Neural progenitor cell (in vitro differentiated cells): Measurements from ENCODE around the gene HIPK2.

ENCODE experiments used
- EZH2 ChIP-seq: fragments of 200-600 bp; sonication (generic); IDR thresholded peaks from 2 replicates; pipeline ENCODE4 v1.6.1; 2017; ENCODE audit warnings: antibody characterized with exemption, mild to moderate bottlenecking, moderate library complexity
- EZH2phosphoT487 ChIP-seq: fragments of 200-600 bp; sonication (generic); IDR thresholded peaks from 2 replicates; pipeline ENCODE4 v1.6.1; 2017; ENCODE audit warnings: antibody characterized with exemption
- TF ChIP-seq, protein P1 (sequence below): fragments of 200-600 bp; sonication (generic); IDR thresholded peaks from 2 replicates; pipeline ENCODE4 v1.5.1; 2017; ENCODE audit warnings: antibody characterized with exemption, mild to moderate bottlenecking

DNA sequence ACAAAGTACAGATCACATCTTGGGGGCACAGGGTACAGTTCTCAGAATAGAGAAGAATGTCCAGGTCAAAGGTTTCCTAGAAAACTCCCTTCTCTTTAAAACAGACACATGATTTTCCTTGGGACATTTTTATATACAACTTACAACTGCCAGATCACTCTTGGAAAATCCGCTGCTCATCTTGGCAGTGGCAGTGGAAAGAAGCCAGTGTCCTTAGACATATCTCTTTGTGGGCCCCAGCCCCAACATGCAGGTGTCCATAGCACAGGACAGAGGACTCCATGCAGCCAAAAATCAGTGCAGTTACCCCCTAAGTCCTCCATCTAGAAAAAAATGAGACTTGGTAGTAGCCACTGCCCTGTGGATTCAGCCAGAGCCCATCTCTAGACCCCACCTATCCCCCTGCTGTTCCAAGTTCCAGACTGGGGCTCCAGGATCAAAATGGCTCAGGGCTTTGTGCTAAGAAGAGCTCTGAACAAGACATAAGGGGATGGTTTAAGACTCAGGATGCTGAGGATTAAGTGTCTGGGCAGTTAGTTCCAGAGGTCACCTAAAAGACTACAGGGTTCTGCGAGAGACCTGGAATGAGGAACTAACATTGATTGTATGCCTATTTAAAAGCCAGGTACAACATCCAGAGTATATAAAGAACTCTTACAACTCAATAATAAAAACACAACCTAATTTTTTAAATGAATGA lies 34.4 kb downstream of the HIPK2 start:
- TF ChIP-seq, protein P1, sequence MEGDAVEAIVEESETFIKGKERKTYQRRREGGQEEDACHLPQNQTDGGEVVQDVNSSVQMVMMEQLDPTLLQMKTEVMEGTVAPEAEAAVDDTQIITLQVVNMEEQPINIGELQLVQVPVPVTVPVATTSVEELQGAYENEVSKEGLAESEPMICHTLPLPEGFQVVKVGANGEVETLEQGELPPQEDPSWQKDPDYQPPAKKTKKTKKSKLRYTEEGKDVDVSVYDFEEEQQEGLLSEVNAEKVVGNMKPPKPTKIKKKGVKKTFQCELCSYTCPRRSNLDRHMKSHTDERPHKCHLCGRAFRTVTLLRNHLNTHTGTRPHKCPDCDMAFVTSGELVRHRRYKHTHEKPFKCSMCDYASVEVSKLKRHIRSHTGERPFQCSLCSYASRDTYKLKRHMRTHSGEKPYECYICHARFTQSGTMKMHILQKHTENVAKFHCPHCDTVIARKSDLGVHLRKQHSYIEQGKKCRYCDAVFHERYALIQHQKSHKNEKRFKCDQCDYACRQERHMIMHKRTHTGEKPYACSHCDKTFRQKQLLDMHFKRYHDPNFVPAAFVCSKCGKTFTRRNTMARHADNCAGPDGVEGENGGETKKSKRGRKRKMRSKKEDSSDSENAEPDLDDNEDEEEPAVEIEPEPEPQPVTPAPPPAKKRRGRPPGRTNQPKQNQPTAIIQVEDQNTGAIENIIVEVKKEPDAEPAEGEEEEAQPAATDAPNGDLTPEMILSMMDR: no peak
- TF ChIP-seq EZH2: no peak
- TF ChIP-seq EZH2phosphoT487: no peak
